SK-N-SH treated with all-trans-retinoic acid at 6 μM for 48 hours (cell line): ENCODE data around the gene HTR7.

Experiments used
- ARNTL ChIP-seq: fragments of 450-650 bp; formaldehyde crosslinking; IDR thresholded peaks from 2 replicates; pipeline ENCODE4 v1.5.0; 2020; ENCODE audit warnings: low read depth, mild to moderate bottlenecking, moderate library complexity, borderline replicate concordance
- CSDC2 ChIP-seq: fragments of 250-450 bp; sonication (Bioruptor Pico); IDR thresholded peaks from 2 replicates; pipeline ENCODE4 v1.5.0; 2020; ENCODE audit warnings: mild to moderate bottlenecking, moderate library complexity
- ESRRG ChIP-seq: fragments of 250-450 bp; sonication (Bioruptor Pico); IDR thresholded peaks from 2 replicates; pipeline ENCODE4 v1.6.1; 2021; ENCODE audit warnings: mild to moderate bottlenecking
- PATZ1 ChIP-seq: fragments of 250-450 bp; sonication (Bioruptor Pico); IDR thresholded peaks from 2 replicates; pipeline ENCODE4 v1.8.0; 2020; ENCODE audit warnings: mild to moderate bottlenecking, moderate library complexity, borderline replicate concordance
- TCF4 ChIP-seq: fragments of 250-450 bp; sonication (Bioruptor Pico); IDR thresholded peaks from 2 replicates; pipeline ENCODE4 v1.8.0; 2021; ENCODE audit warnings: mild to moderate bottlenecking, moderate library complexity, borderline replicate concordance
- ZFP3 ChIP-seq: fragments of 250-450 bp; sonication (Bioruptor Pico); IDR thresholded peaks from 2 replicates; pipeline ENCODE4 v1.5.0; 2020; ENCODE audit warnings: mild to moderate bottlenecking, moderate library complexity
- TF ChIP-seq, protein P1 (sequence below): fragments of 250-450 bp; sonication (Bioruptor Pico); IDR thresholded peaks from 2 replicates; pipeline ENCODE4 v1.5.1; 2020; ENCODE audit warnings: low read depth, mild to moderate bottlenecking, moderate library complexity

- TF ChIP-seq ARNTL (no peak), ESRRG (CRISPR knock-in tag) (no peak), ZFP3 (CRISPR knock-in tag) (no peak), CSDC2 (CRISPR knock-in tag) (no peak), TCF4 (CRISPR knock-in tag) (no peak), PATZ1 (CRISPR knock-in tag) (no peak)
- TF ChIP-seq, protein P1, sequence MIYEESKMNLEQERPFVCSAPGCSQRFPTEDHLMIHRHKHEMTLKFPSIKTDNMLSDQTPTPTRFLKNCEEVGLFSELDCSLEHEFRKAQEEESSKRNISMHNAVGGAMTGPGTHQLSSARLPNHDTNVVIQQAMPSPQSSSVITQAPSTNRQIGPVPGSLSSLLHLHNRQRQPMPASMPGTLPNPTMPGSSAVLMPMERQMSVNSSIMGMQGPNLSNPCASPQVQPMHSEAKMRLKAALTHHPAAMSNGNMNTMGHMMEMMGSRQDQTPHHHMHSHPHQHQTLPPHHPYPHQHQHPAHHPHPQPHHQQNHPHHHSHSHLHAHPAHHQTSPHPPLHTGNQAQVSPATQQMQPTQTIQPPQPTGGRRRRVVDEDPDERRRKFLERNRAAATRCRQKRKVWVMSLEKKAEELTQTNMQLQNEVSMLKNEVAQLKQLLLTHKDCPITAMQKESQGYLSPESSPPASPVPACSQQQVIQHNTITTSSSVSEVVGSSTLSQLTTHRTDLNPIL (CRISPR knock-in tag) = no peak
These were observed 123.4 kb downstream of the HTR7 start for GRCh38 chr10:90734415-90734814.
